Measurements from ENCODE around the gene AGAP6. TPM values are rescaled to one million over a fixed set of nuclear protein-coding genes. Genes with fewer than 3 reads are reported as not detected.
"Not testable (repeated sequence)": the region's sequence is repeated elsewhere in the genome, so short reads cannot be mapped to it uniquely, and the experiment has no call there.

Gene AGAP6
- total RNA-seq, 2 experiments from 2014 or later = 17.9 to 18.9 TPM

DNA sequence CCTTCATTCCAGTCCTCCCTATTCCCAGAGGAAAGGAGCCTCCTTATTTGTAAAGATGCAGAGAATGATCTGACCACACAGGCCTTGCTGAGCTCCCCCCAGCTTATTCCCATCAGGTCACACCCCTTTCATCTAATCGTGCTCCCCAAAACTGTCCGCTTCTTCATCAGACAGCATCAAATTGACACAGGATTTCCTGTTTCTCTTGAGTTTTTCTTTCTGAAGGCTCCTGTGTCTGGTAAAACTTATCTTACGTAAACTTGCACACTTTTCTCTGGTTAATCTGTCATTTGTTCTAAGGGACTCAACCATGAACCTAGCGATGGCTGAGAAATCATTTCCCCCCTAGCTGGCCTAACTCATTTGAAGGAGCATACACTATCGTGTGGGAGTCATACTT lies 59.4 kb downstream of the AGAP6 start:
- H3K4me1 Mint-ChIP-seq; ATAC-seq (ENCODE audit: low read depth); H3K4me3 Mint-ChIP-seq; H3K9me3 Mint-ChIP-seq; POLR2A ChIA-PET; DNase-seq; H3K27me3 Mint-ChIP-seq; H3K27ac Mint-ChIP-seq; H3K36me3 Mint-ChIP-seq: not testable (repeated sequence)

DNA sequence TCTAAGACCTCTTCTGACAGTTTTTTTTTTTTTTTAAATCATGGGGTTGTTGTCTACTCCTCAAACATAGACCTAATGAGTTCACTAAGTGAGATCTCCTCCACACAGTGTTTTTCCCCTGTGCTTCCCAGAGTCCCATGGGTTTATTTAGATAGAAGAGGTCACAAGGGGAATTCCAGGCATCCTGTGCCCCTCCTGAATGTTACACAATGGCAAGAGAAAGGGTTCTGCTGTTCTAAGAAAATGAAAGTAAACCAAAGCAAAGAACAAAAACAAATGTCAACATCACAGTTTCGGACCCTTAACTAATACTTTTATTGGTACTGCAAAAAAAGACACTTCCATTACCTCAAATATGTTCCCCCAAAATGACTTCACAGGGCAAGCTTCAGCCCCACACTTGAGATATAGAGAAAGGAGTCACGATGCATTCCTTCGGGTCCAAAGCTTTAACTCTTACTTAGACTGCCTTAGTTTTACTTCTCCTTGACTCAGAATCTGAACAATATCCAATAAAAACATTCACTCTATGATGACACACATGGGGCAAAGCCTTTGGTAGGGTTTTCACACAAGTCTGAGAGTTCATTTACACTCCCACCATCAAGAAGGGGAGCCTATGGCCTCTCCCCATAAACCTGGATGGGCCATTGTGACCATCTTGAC lies 63.9 kb downstream of the AGAP6 start:
- POLR2A ChIA-PET; H3K36me3 Mint-ChIP-seq; H3K27me3 Mint-ChIP-seq; ATAC-seq (ENCODE audit: low read depth); H3K27ac Mint-ChIP-seq; H3K4me1 Mint-ChIP-seq; H3K9me3 Mint-ChIP-seq; DNase-seq; H3K4me3 Mint-ChIP-seq: not testable (repeated sequence)

- H3K27ac Mint-ChIP-seq; H3K36me3 Mint-ChIP-seq; H3K9me3 Mint-ChIP-seq; DNase-seq; ATAC-seq (ENCODE audit: low read depth); POLR2A ChIA-PET; H3K4me3 Mint-ChIP-seq; H3K4me1 Mint-ChIP-seq; H3K27me3 Mint-ChIP-seq: not testable (repeated sequence)
These were observed 64.7 kb downstream of the AGAP6 start for GRCh38 chr10:50052778-50053376.

DNA sequence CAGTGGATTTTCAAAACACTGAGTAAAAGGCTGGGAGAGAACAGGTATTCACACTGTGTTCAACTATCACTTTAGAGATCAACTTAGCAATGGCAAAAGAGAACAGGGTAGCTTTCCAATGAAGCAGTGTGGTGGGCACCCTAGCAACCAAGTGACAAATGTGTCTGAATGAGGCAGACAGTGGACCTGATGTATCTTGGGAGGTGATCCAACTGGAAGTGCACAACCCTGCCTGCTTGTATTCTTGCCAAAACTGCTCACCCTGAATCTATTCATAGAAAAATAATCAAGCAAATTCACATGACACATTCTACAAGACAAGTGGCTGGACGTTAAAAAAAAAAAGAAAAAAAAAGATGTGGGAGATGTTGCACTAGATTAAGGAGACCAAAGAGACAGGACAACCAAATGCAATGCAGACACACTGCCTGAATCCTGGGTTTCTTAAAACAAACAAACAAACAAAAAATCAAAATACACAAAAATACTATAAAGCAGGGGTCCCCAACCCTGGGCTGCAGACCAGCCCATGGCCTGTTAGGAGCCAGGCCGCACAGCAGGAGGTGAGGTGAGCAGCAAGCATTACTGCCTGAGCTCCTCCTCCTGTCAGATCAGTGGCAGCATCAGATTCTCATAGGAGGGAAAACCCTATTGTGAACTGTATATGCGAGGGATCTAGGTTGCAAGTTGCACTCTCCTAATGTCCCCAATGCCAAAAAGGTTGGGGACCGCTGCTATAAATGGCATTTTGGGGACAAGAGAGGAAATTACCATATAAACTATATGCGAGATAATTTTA lies 67.5 kb downstream of the AGAP6 start:
- DNase-seq; H3K9me3 Mint-ChIP-seq; H3K4me1 Mint-ChIP-seq; ATAC-seq (ENCODE audit: low read depth); H3K27me3 Mint-ChIP-seq; H3K27ac Mint-ChIP-seq; POLR2A ChIA-PET; H3K36me3 Mint-ChIP-seq; H3K4me3 Mint-ChIP-seq: not testable (repeated sequence)

GRCh38 chr10:50056654-50057053 lies 68.4 kb downstream of the AGAP6 start:
- H3K9me3 Mint-ChIP-seq; POLR2A ChIA-PET; H3K4me3 Mint-ChIP-seq; H3K27ac Mint-ChIP-seq; H3K36me3 Mint-ChIP-seq; ATAC-seq (ENCODE audit: low read depth); DNase-seq; H3K27me3 Mint-ChIP-seq; H3K4me1 Mint-ChIP-seq: not testable (repeated sequence)

DNA sequence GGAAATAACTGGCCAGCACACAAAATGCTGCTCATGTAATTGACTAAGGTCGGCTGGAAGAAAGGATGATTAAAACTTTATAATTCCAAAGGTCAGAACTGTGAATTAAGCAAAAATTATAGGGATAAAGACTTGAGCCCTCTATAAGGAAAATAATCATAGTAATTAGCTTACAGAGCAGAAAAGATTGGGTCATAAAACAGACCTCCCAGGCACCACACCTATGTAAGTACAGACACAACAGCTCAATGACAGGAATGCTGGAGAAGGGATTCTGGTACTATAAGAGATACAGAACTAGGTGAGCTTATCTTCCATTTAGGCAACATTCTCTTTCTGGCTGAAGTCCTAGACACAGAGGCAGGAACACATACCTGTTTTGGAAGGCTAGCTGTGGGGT lies 70.5 kb downstream of the AGAP6 start:
- H3K4me3 Mint-ChIP-seq; H3K4me1 Mint-ChIP-seq; POLR2A ChIA-PET; H3K27ac Mint-ChIP-seq; ATAC-seq (ENCODE audit: low read depth); H3K27me3 Mint-ChIP-seq; H3K36me3 Mint-ChIP-seq; DNase-seq; H3K9me3 Mint-ChIP-seq: not testable (repeated sequence)

- POLR2A ChIA-PET; ATAC-seq (ENCODE audit: low read depth); H3K27ac Mint-ChIP-seq; H3K27me3 Mint-ChIP-seq; H3K4me1 Mint-ChIP-seq; H3K4me3 Mint-ChIP-seq; H3K36me3 Mint-ChIP-seq; DNase-seq; H3K9me3 Mint-ChIP-seq: not testable (repeated sequence)
These were observed 71.7 kb downstream of the AGAP6 start for GRCh38 chr10:50059946-50060345.

Other genes with a start within 250 kb of the AGAP6 start
- not detected for gene OGDHL, start 226.1 kb upstream of the AGAP6 start, total RNA-seq
- 10 to 100 TPM; 32.7 to 34.2 TPM for gene PARG, start 46.4 kb upstream of the AGAP6 start, total RNA-seq
- gene TIMM23B, start 46.4 kb upstream of the AGAP6 start, total RNA-seq = 10 to 100 TPM; 19.2 to 21.1 TPM
- 10 to 100 TPM; 42.8 to 44.0 TPM for gene WASHC2A, start 79.5 kb downstream of the AGAP6 start, total RNA-seq

Measured in activated naive CD8-positive, alpha-beta T cell treated with anti-CD3 and anti-CD28 coated beads, Interleukin-2, amount 10 ng/mL, durations not matched to agents 7 days and 5 days (primary cell).